Left lung (tissue), 10 donors: Measurements from ENCODE around the gene KCNAB1. TPM values are rescaled to one million over a fixed set of nuclear protein-coding genes. Genes with fewer than 3 reads are reported as not detected.

Source experiments
- ATAC-seq: fragments of 200-7000 bp; cut with Tn5 transposase; one replicate; pipeline ENCODE4 v1.9.1; 2020; ENCODE audit warnings: moderate library complexity
- DNase-seq, 4 donors: peaks; one replicate each; pipeline ENCODE4 v3.0.0-alpha.2; 2013 to 2020
- H3K27ac ChIP-seq, 2 donors: fragments of 200-600 bp; sonication (generic) in 1 of 2; one replicate each; pipeline versions ENCODE4 v1.5.0 to v1.8.0; 2020 to 2021
- H3K27me3 ChIP-seq, 2 donors: fragments of 200-600 bp; sonication (generic) in 1 of 2; one replicate each; pipeline versions ENCODE4 v1.5.0 to v1.8.0; 2020 to 2021
- H3K36me3 ChIP-seq, 2 donors: fragments of 200-600 bp; sonication (generic) in 1 of 2; one replicate each; pipeline versions ENCODE4 v1.5.0 to v1.8.0; 2020 to 2021
- H3K4me1 ChIP-seq, 2 donors: fragments of 200-600 bp; one replicate each; pipeline ENCODE4 v1.8.0; 2021
- H3K4me3 ChIP-seq, 2 donors: fragments of 200-600 bp; sonication (generic) in 1 of 2; one replicate each; pipeline versions ENCODE4 v1.5.0 to v1.8.0; 2020 to 2021; ENCODE audit warnings: mild to moderate bottlenecking in 1 of 2
- H3K9me3 ChIP-seq, 2 donors: fragments of 200-600 bp; sonication (generic) in 1 of 2; one replicate each; pipeline versions ENCODE4 v1.5.0 to v1.8.0; 2020 to 2021
- intact Hi-C, 2 donors: fragments of 100-400 bp; cut with DNase I; formaldehyde crosslinking; loops; one replicate each; pipeline versions ENCODE4 v1.11.2 to v1.14.2; 2022
- polyA plus RNA-seq, 6 donors: library from polyadenylated mRNA; unstranded; fragments of 120-200 nt; gene quantifications; one replicate each; pipeline ENCODE4 v1.2.1, GENCODE V29; 2013; ENCODE audit not compliant: insufficient read length in 6 of 6
- total RNA-seq, 2 donors: library from RNA; stranded (reverse); fragmentation: NEBNext Ultra II Directional; extraction: Animal tissue kit (Norgen Biotek cat#: 25700); gene quantifications; one replicate each; pipeline ENCODE4 v1.2.1, GENCODE V29; 2021
- TF ChIP-seq, protein P1 (sequence below), 2 donors: fragments of 200-600 bp; sonication (generic) in 1 of 2; IDR thresholded peaks; one replicate each; pipeline versions ENCODE4 v1.5.0 to v1.8.0; 2021; ENCODE audit warnings: antibody characterized with exemption in 2 of 2
- donor health status: DM: no; HTN: yes; CAD: no.
- donor health status: DM: no; HTN: no; CAD: no.

Gene KCNAB1
- total and polyA plus RNA-seq, 8 donors, result 0.58 to 1.7 (median 1.5) TPM

DNA sequence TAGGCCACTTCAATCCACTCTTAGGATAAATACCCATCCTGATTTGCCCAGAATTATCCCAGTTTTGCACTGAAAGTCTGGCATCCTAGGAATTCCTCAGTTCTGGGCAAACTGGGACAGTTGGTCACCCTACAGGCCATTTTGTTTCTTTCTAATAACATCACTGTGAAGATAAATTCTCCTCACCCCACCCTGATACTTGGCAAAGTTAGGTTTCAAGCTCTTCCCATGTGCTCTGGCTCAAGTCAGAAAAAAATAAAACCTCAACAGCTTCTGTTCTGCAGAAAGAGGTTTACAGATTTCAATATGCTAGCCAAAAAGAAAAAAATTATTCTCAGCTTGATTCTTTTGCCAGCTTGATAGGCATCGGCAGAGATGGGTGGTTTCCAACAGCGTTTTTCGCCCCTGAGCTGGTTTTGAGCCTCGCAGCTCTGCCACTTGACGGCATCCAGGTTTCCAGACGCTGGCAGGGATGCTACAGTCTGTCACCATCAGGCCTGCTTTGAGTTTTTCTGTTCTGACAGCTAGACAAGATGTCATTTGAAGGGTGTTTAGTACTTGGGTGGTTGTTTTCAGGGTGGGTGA lies 263.2 kb downstream of the KCNAB1 start:
- no peaks in the 10 kb centered on the region for H3K4me1 ChIP-seq
- ATAC-seq (no peak), DNase-seq (no peak)
- intact Hi-C loops, result no loop called here
- H3K4me3 ChIP-seq, result no peak overlapping the region
- H3K27me3 ChIP-seq, result no peaks in the 10 kb centered on the region
- TF ChIP-seq, protein P1, sequence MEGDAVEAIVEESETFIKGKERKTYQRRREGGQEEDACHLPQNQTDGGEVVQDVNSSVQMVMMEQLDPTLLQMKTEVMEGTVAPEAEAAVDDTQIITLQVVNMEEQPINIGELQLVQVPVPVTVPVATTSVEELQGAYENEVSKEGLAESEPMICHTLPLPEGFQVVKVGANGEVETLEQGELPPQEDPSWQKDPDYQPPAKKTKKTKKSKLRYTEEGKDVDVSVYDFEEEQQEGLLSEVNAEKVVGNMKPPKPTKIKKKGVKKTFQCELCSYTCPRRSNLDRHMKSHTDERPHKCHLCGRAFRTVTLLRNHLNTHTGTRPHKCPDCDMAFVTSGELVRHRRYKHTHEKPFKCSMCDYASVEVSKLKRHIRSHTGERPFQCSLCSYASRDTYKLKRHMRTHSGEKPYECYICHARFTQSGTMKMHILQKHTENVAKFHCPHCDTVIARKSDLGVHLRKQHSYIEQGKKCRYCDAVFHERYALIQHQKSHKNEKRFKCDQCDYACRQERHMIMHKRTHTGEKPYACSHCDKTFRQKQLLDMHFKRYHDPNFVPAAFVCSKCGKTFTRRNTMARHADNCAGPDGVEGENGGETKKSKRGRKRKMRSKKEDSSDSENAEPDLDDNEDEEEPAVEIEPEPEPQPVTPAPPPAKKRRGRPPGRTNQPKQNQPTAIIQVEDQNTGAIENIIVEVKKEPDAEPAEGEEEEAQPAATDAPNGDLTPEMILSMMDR (IDR thresholded peaks at IDR 0.05), result no peak
- H3K36me3 ChIP-seq, result no peaks in the 10 kb centered on the region
- no peak overlapping the region for H3K27ac ChIP-seq
- no peaks in the 10 kb centered on the region for H3K9me3 ChIP-seq

- Histone ChIP-seq H3K36me3 (no peaks in the 10 kb centered on the region), H3K4me1 (no peaks in the 10 kb centered on the region), H3K27ac (no peak overlapping the region), H3K9me3 (no peaks in the 10 kb centered on the region), H3K27me3 (no peaks in the 10 kb centered on the region), H3K4me3 (no peak overlapping the region)
- TF ChIP-seq, protein P1 (IDR thresholded peaks at IDR 0.05), result no peak
- DNase-seq (no peak), ATAC-seq (no peak)
- intact Hi-C loops, result no loop called here
Observed at GRCh38 chr3:156388497-156389448, 268.4 kb downstream of the KCNAB1 start.

GRCh38 chr3:156389449-156389950 lies 269.1 kb downstream of the KCNAB1 start:
- no peaks in the 10 kb centered on the region for H3K9me3 ChIP-seq
- H3K27me3 ChIP-seq, result no peaks in the 10 kb centered on the region
- intact Hi-C loops, result no loop called here
- H3K4me1 ChIP-seq, result no peaks in the 10 kb centered on the region
- ATAC-seq, result no peak
- no peak for DNase-seq
- no peak overlapping the region for H3K27ac ChIP-seq
- TF ChIP-seq, protein P1 (IDR thresholded peaks at IDR 0.05), result no peak
- H3K4me3 ChIP-seq, result no peak overlapping the region
- H3K36me3 ChIP-seq, result no peaks in the 10 kb centered on the region

DNA sequence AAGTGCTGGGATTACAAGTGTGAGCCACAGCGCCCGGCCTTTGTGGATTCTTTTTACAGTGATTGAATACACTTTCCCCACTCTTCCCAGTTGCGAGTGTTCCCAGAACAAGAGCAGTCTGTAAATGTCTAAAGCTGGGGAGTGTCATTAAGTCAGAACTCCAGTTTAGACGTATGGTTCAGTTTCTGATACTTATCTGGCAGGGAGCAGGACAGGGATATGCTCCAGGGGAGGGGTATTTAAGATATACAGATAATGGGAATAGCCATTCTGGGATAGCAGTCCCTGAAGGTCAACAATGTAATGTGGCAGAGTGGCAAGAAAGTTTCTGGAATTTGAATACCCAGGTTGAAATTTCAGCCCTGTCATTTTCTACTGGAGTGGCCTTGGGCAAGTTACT lies 270.5 kb downstream of the KCNAB1 start:
- no peaks in the 10 kb centered on the region for H3K4me1 ChIP-seq
- no peaks in the 10 kb centered on the region for H3K36me3 ChIP-seq
- TF ChIP-seq, protein P1 (IDR thresholded peaks at IDR 0.05), result no peak
- no peak for DNase-seq
- intact Hi-C loops, result no loop called here
- no peak overlapping the region for H3K4me3 ChIP-seq
- H3K9me3 ChIP-seq, result no peaks in the 10 kb centered on the region
- no peaks in the 10 kb centered on the region for H3K27me3 ChIP-seq
- ATAC-seq, result no peak
- H3K27ac ChIP-seq, result no peak overlapping the region
